ENCODE measurements around the gene AOPEP.

DNA sequence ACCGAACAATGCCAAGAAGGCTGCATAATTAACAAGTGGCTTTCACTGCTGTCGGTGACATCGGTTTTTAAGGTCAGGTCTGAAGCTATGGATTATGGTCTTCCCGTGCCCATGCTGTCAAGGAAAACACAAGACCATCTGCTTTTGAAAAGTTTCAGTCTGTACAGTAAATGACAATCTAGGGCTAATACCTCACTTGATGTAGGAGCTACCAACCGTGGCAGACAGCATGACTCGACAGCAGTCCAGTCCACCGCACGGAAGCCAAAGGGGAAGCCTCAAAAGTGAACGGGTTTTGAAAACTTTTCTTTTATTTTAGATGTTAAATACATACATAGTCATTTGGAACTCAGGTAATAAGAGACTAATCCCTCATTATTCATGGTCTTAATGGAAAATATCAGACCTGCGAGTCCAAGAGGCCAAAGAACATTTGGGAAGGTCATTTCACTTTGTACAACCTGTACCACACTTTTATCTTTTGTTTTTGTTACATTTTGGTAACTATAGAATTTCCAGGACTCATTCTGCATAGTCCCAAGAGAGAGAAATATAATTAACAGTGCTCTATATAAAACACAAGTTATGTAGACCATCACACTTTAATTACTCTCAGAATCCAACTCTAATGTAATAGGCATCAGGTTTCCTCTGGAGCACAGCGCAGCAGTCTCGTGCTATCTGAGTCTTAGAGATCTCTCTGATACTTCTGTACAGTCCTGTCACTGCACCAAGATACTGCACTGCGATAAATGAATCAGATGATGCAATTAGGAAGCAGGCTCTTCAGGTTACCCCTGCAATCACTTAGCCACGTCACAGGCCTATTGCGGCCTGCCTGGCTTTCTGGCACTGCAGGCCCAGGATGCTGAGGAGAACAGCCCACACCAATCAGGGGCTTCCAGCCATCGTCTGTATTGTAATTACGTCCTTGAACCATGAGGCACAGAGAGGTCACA, 406.1 kb downstream of the AOPEP start:
- TF ChIP-seq POLR2A (IDR thresholded peaks at IDR 0.05) = no peak
- TF ChIP-seq, protein P1, sequence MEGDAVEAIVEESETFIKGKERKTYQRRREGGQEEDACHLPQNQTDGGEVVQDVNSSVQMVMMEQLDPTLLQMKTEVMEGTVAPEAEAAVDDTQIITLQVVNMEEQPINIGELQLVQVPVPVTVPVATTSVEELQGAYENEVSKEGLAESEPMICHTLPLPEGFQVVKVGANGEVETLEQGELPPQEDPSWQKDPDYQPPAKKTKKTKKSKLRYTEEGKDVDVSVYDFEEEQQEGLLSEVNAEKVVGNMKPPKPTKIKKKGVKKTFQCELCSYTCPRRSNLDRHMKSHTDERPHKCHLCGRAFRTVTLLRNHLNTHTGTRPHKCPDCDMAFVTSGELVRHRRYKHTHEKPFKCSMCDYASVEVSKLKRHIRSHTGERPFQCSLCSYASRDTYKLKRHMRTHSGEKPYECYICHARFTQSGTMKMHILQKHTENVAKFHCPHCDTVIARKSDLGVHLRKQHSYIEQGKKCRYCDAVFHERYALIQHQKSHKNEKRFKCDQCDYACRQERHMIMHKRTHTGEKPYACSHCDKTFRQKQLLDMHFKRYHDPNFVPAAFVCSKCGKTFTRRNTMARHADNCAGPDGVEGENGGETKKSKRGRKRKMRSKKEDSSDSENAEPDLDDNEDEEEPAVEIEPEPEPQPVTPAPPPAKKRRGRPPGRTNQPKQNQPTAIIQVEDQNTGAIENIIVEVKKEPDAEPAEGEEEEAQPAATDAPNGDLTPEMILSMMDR (IDR thresholded peaks at IDR 0.05) = no peak

All from heart left ventricle (tissue), 13 donors.